Ascending aorta (tissue), 2 donors: ENCODE measurements around the gene CATSPER4. TPM values are rescaled to one million over a fixed set of nuclear protein-coding genes. Genes with fewer than 3 reads are reported as not detected.

Source experiments
- DNase-seq, 2 donors: peaks; one replicate each; pipeline ENCODE4 v3.0.0-alpha.2; 2019; ENCODE audit warnings: low spot score in 2 of 2
- H3K27ac ChIP-seq, 2 donors: fragments of 200-600 bp; sonication (generic); one replicate each; pipeline ENCODE4 v1.5.1; 2016 to 2017; ENCODE audit warnings: mild to moderate bottlenecking in 1 of 2
- H3K27me3 ChIP-seq: fragments of 200-600 bp; sonication (generic); one replicate; pipeline ENCODE4 v1.5.1; 2017
- H3K36me3 ChIP-seq, 2 donors: fragments of 200-600 bp; sonication (generic); one replicate each; pipeline ENCODE4 v1.5.1; 2016
- H3K4me1 ChIP-seq, 2 donors: fragments of 200-600 bp; sonication (generic); one replicate each; pipeline ENCODE4 v1.5.1; 2016 to 2017; ENCODE audit warnings: mild to moderate bottlenecking in 1 of 2
- H3K4me3 ChIP-seq, 2 donors: fragments of 200-600 bp; sonication (generic); one replicate each; pipeline ENCODE4 v1.5.1; 2016 to 2017; ENCODE audit warnings: mild to moderate bottlenecking in 1 of 2
- H3K9me3 ChIP-seq, 2 donors: fragments of 200-600 bp; sonication (generic); one replicate each; pipeline ENCODE4 v1.5.1; 2016
- CTCF ChIP-seq, 3 experiments: fragments of 200-600 bp in 2 of 3; fragments of 450-650 bp in 1 of 3; sonication (generic) in 2 of 3; IDR thresholded peaks; one replicate each; pipeline ENCODE4 v1.5.1; 2016 to 2019; ENCODE audit warnings: antibody characterized with exemption in 3 of 3, mild to moderate bottlenecking in 1 of 3, moderate library complexity in 1 of 3
- intact Hi-C: fragments of 100-400 bp; cut with DNase I; formaldehyde crosslinking; loops from one replicate; pipeline ENCODE4 v1.15.1; 2023
- total RNA-seq: library from RNA; depleted of rRNA; stranded (reverse); fragments of >200 nt; gene quantifications from one replicate; pipeline ENCODE4 v1.1.0, GENCODE V29; 2016

The CATSPER4 gene
- total RNA-seq, 1 donor from 2014 or later: not detected

GRCh38 chr1:26171084-26172072 is 19.0 kb upstream of the CATSPER4 start, which contains the start of gene ZNF593OS:
ZNF593OS (minus strand) TSS chr1:26171832; CDS start chr1:26171661, 171 bp downstream.
- intact Hi-C loops: no loop called here
- Histone ChIP-seq H3K27ac (no peak within 1 kb of the TSS), H3K27me3 (no peaks in the 10 kb centered on the region), H3K4me1 (peaks cover 0 to 6% of the 10 kb centered on the region in 2 donors), H3K4me3 (peak within 1 kb of the TSS in 1 of 2 donors; percentile 90), H3K36me3 (no peaks in the 10 kb centered on the region), H3K9me3 (no peaks in the 10 kb centered on the region)
- no peak for DNase-seq
- no peak for TF ChIP-seq CTCF (IDR thresholded peaks at IDR 0.05)

DNA sequence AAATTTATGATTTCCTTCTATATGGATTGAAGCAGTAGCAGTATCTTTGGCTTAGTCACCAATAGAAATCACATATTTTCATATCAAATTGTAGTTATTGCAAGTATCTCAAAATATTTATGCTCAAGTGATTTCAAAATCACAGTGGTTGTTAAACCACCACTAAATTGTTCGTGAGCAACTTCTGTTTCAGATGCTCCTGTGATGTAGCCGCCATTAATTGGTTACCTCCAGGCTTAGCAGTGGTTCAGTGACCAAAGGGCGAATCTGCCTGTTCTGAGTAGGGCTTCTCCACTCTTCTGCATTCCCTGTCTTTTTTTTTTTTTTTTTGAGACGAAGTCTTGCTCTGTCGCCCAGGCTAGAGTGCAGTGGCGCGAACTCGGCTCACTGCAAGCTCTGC is 15.1 kb upstream of the CATSPER4 start:
- H3K4me1 ChIP-seq: peaks cover 0 to 5% of the 10 kb centered on the region in 2 donors
- intact Hi-C loops: no loop called here
- H3K9me3 ChIP-seq: no peaks in the 10 kb centered on the region
- TF ChIP-seq CTCF (IDR thresholded peaks at IDR 0.05): no peak
- H3K36me3 ChIP-seq: no peaks in the 10 kb centered on the region
- H3K27me3 ChIP-seq: no peaks in the 10 kb centered on the region
- H3K27ac ChIP-seq: no peak overlapping the region
- no peak overlapping the region for H3K4me3 ChIP-seq
- no peak for DNase-seq

- no peaks in the 10 kb centered on the region for H3K27me3 ChIP-seq
- no peak within 1 kb of the TSS for H3K4me3 ChIP-seq
- DNase-seq: no peak
- intact Hi-C loops: no loop called here
- H3K9me3 ChIP-seq: no peaks in the 10 kb centered on the region
- H3K36me3 ChIP-seq: no peaks in the 10 kb centered on the region
- no peaks in the 10 kb centered on the region for H3K4me1 ChIP-seq
- no peak within 1 kb of the TSS for H3K27ac ChIP-seq
- TF ChIP-seq CTCF (IDR thresholded peaks at IDR 0.05): no peak
Observed at GRCh38 chr1:26177182-26177684, 13.2 kb upstream of the CATSPER4 start, which contains the start of gene CNKSR1. CNKSR1 (plus strand) TSS chr1:26177491; CDS start chr1:26177548, 57 bp downstream.

DNA sequence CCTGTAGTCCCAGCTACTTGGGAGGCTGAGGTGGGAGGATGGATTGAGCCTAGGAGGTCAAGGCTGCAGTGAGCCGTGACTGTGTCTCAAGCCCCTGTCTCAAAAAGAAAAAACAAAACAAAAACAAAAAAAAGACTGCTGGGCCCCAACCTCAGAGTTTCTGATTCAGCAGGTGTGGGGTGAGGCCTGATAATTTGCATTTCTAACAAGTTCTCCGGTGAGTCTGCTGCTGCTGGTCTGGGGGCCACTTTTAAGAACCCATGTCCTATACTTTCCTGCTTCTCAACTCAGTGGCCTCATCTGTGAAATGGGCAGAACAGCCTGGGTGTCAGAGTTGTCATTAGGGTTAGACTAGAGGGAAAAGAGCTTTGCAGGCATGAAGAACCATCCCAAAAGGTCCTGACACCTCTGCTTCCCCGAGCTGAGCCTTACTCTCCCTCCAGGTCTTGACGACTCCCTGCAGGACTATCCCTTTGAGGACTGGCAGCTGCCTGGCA is 10.3 kb upstream of the CATSPER4 start:
- H3K27me3 ChIP-seq: no peaks in the 10 kb centered on the region
- no peak overlapping the region for H3K4me3 ChIP-seq
- intact Hi-C loops: no loop called here
- H3K9me3 ChIP-seq: no peaks in the 10 kb centered on the region
- TF ChIP-seq CTCF (IDR thresholded peaks at IDR 0.05): no peak
- H3K36me3 ChIP-seq: no peaks in the 10 kb centered on the region
- H3K4me1 ChIP-seq: no peaks in the 10 kb centered on the region
- no peak overlapping the region for H3K27ac ChIP-seq
- DNase-seq: no peak

- TF ChIP-seq CTCF (IDR thresholded peaks at IDR 0.05): no peak
- H3K4me1 ChIP-seq: no peaks in the 10 kb centered on the region
- no peak for DNase-seq
- no peaks in the 10 kb centered on the region for H3K27me3 ChIP-seq
- H3K4me3 ChIP-seq: no peak overlapping the region
- no peaks in the 10 kb centered on the region for H3K36me3 ChIP-seq
- no peaks in the 10 kb centered on the region for H3K9me3 ChIP-seq
- intact Hi-C loops: no loop called here
- no peak overlapping the region for H3K27ac ChIP-seq
Observed at GRCh38 chr1:26181586-26182382, 8.6 kb upstream of the CATSPER4 start.
